Fibroblast of skin of back (primary cell): ENCODE measurements around the gene GPR108.

Source experiments
- DNase-seq: peaks from one replicate; pipeline ENCODE4 v3.0.0-alpha.2; 2013

Gene GPR108

GRCh38 chr19:6707011-6707657 is 30.2 kb downstream of the GPR108 start:
- DNase-seq: no peak

GRCh38 chr19:6706633-6706958 is 30.8 kb downstream of the GPR108 start:
- no peak for DNase-seq

- DNase-seq: no peak
Measured at GRCh38 chr19:6705931-6706632, 31.3 kb downstream of the GPR108 start.

- no peak for DNase-seq
Measured at GRCh38 chr19:6700586-6701316, 36.6 kb downstream of the GPR108 start.

- no peak for DNase-seq
Measured at GRCh38 chr19:6699935-6700334, 37.4 kb downstream of the GPR108 start.

GRCh38 chr19:6697291-6697690 is 40.1 kb downstream of the GPR108 start:
- DNase-seq: no peak

GRCh38 chr19:6696239-6696820 is 41.0 kb downstream of the GPR108 start:
- no peak for DNase-seq

GRCh38 chr19:6694147-6694815 is 43.1 kb downstream of the GPR108 start:
- DNase-seq: no peak

- no peak for DNase-seq
Measured at GRCh38 chr19:6693681-6694080, 43.7 kb downstream of the GPR108 start.

GRCh38 chr19:6693056-6693471 is 44.3 kb downstream of the GPR108 start:
- no peak for DNase-seq

- DNase-seq: no peak
Measured at GRCh38 chr19:6692027-6692426, 45.4 kb downstream of the GPR108 start.

- no peak for DNase-seq
Measured at GRCh38 chr19:6691342-6691741, 46.0 kb downstream of the GPR108 start.

- no peak for DNase-seq
Measured at GRCh38 chr19:6690160-6690885, 47.1 kb downstream of the GPR108 start.

- no peak for DNase-seq
Measured at GRCh38 chr19:6687114-6687513, 50.3 kb downstream of the GPR108 start.

GRCh38 chr19:6686628-6686975 is 50.8 kb downstream of the GPR108 start:
- no peak for DNase-seq

GRCh38 chr19:6685962-6686627 is 51.3 kb downstream of the GPR108 start:
- DNase-seq: no peak

GRCh38 chr19:6685482-6685881 is 51.9 kb downstream of the GPR108 start:
- no peak for DNase-seq

GRCh38 chr19:6683971-6684370 is 53.4 kb downstream of the GPR108 start:
- DNase-seq: no peak

GRCh38 chr19:6682607-6683128 is 54.7 kb downstream of the GPR108 start:
- DNase-seq: no peak

GRCh38 chr19:6680141-6680540 is 57.2 kb downstream of the GPR108 start:
- no peak for DNase-seq
